ENCODE data around the gene CCL25. TPM values are rescaled to one million over a fixed set of nuclear protein-coding genes. Genes with fewer than 3 reads are reported as not detected.

The CCL25 gene
- total RNA-seq, 1 donor from 2014 or later = not detected

DNA sequence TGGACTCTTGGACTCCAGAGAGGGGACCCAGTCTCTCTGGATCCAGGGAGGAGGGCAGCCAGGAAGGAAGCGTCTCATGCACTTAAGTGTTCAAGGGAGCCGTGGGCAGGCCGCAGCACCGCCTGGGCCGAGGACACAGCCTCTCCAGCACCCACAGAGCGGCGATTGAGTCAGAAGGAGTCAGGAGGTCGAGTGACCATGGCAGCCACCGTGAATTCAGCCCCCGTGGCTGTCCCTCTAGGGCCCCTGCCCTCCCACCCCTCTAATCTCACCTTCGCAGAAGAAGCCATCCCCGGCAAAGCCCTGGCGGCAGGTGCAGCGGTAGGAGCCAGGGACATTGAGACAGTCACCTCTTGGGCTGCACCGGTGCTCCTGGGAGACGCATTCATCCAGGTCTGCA lies 58.8 kb downstream of the CCL25 start:
- no peak for TF ChIP-seq CTCF (IDR thresholded peaks at IDR 0.05; ENCODE audit: insufficient read depth, low read length, poor library complexity, severe bottlenecking)
- no peak overlapping the region for H3K4me3 ChIP-seq (ENCODE audit: low read depth, low read length)

More for the DNA sequence above, 58.8 kb downstream of the CCL25 start:
- Histone ChIP-seq H3K36me3 (ENCODE audit: control insufficient read depth, insufficient read depth, low read length) (no peaks in the 10 kb centered on the region), H3K27me3 (ENCODE audit: control insufficient read depth, insufficient read depth, low read length) (no peaks in the 10 kb centered on the region)
- no peak for DNase-seq (ENCODE audit: low read depth)

Other genes starting within 250 kb of the CCL25 start
- 9.9 and 16.4 TPM in 2 replicates for gene EVI5L, start 222.5 kb upstream of the CCL25 start, total RNA-seq
- gene PRR36, start 178.4 kb upstream of the CCL25 start, total RNA-seq = 1.0 and 1.2 TPM in 2 replicates
- gene LRRC8E, start 164.2 kb upstream of the CCL25 start, total RNA-seq = 11.6 and 15.1 TPM in 2 replicates
- gene MAP2K7, start 148.9 kb upstream of the CCL25 start, total RNA-seq = 15.0 and 19.7 TPM in 2 replicates
- gene TGFBR3L, start 137.9 kb upstream of the CCL25 start, total RNA-seq = 0.14 and 4.5 TPM in 2 replicates
- gene SNAPC2, start 132.4 kb upstream of the CCL25 start, total RNA-seq = 32.0 and 33.3 TPM in 2 replicates
- 15.7 and 16.1 TPM in 2 replicates for gene CTXN1, start 126.6 kb upstream of the CCL25 start, total RNA-seq
- 80.5 and 83.9 TPM in 2 replicates for gene TIMM44, start 109.1 kb upstream of the CCL25 start, total RNA-seq
- 62.3 and 65.9 TPM in 2 replicates for gene ELAVL1, start 47.1 kb upstream of the CCL25 start, total RNA-seq
- gene FBN3, start 96.8 kb downstream of the CCL25 start, total RNA-seq = 0.04 and 2.9 TPM in 2 replicates
- gene CERS4, start 156.6 kb downstream of the CCL25 start, total RNA-seq = 47.4 and 49.8 TPM in 2 replicates